ENCODE results near the gene PHF2. TPM values are rescaled to one million over a fixed set of nuclear protein-coding genes. Genes with fewer than 3 reads are reported as not detected.

PHF2 gene
- total RNA-seq, 2 donors from 2014 or later = 32.4 to 32.9 TPM

- no peaks in the 10 kb centered on the region for H3K27me3 ChIP-seq (replicated peaks; ENCODE audit: insufficient read depth)
- TF ChIP-seq POLR2AphosphoS5 (IDR thresholded peaks at IDR 0.05) (no peak), POLR2A (IDR thresholded peaks at IDR 0.05) (no peak), CTCF (IDR thresholded peaks at IDR 0.05) (no peak)
- no peaks in the 10 kb centered on the region for H3K9me3 ChIP-seq
- H3K4me3 ChIP-seq = no peak overlapping the region
- H3K36me3 ChIP-seq = no peaks in the 10 kb centered on the region
- intact Hi-C loops (cut with DNase I) = no loop called here
- WGBS = 64% methylated on average over 13 of the region's 14 CpGs
- peaks cover 4% of the 10 kb centered on the region for H3K4me1 ChIP-seq (replicated peaks)
- peak; percentile 48 for DNase-seq (ENCODE audit: low spot score)
- no peak overlapping the region for H3K27ac ChIP-seq
Observed at GRCh38 chr9:93620881-93621820, 44.8 kb downstream of the PHF2 start.

- H3K4me1 ChIP-seq (replicated peaks) = peaks cover 4% of the 10 kb centered on the region
- no peaks in the 10 kb centered on the region for H3K36me3 ChIP-seq
- WGBS = 91% methylated on average over 4 of the region's 4 CpGs
- intact Hi-C loops (cut with DNase I) = no loop called here
- H3K27me3 ChIP-seq (replicated peaks; ENCODE audit: insufficient read depth) = no peaks in the 10 kb centered on the region
- DNase-seq (ENCODE audit: low spot score) = no peak
- H3K27ac ChIP-seq = no peak overlapping the region
- no peak overlapping the region for H3K4me3 ChIP-seq
- no peaks in the 10 kb centered on the region for H3K9me3 ChIP-seq
- no peak for TF ChIP-seq POLR2AphosphoS5 (IDR thresholded peaks at IDR 0.05)
- no peak for TF ChIP-seq CTCF (IDR thresholded peaks at IDR 0.05)
- no peak for TF ChIP-seq POLR2A (IDR thresholded peaks at IDR 0.05)
Observed at GRCh38 chr9:93621922-93622321, 45.5 kb downstream of the PHF2 start.

- Histone ChIP-seq H3K4me1 (replicated peaks) (peaks cover 4% of the 10 kb centered on the region), H3K9me3 (no peaks in the 10 kb centered on the region), H3K4me3 (no peak overlapping the region), H3K27ac (no peak overlapping the region), H3K36me3 (no peaks in the 10 kb centered on the region), H3K27me3 (replicated peaks; ENCODE audit: insufficient read depth) (no peaks in the 10 kb centered on the region)
- intact Hi-C loops (cut with DNase I) = no loop called here
- WGBS = 94% methylated on average over 2 of the region's 2 CpGs
- no peak for DNase-seq (ENCODE audit: low spot score)
- no peak for TF ChIP-seq POLR2A (IDR thresholded peaks at IDR 0.05)
- TF ChIP-seq POLR2AphosphoS5 (IDR thresholded peaks at IDR 0.05) = no peak
Observed at GRCh38 chr9:93622691-93623090, 46.3 kb downstream of the PHF2 start.

- intact Hi-C loops (cut with DNase I) = no loop called here
- TF ChIP-seq POLR2A (IDR thresholded peaks at IDR 0.05) = no peak
- TF ChIP-seq POLR2AphosphoS5 (IDR thresholded peaks at IDR 0.05) = no peak
- TF ChIP-seq CTCF (IDR thresholded peaks at IDR 0.05) = no peak
- H3K4me3 ChIP-seq = no peak overlapping the region
- H3K27me3 ChIP-seq (replicated peaks; ENCODE audit: insufficient read depth) = no peaks in the 10 kb centered on the region
- H3K27ac ChIP-seq = no peak overlapping the region
- H3K9me3 ChIP-seq = no peaks in the 10 kb centered on the region
- H3K36me3 ChIP-seq = no peaks in the 10 kb centered on the region
- WGBS = 68% methylated on average over 3 of the region's 3 CpGs
- peaks cover 4% of the 10 kb centered on the region for H3K4me1 ChIP-seq (replicated peaks)
- DNase-seq (ENCODE audit: low spot score) = no peak
Observed at GRCh38 chr9:93623753-93624152, 47.4 kb downstream of the PHF2 start.

- intact Hi-C loops (cut with DNase I) = no loop called here
- Histone ChIP-seq H3K27ac (no peak overlapping the region), H3K4me1 (replicated peaks) (peaks cover 3% of the 10 kb centered on the region), H3K9me3 (no peaks in the 10 kb centered on the region), H3K27me3 (replicated peaks; ENCODE audit: insufficient read depth) (no peaks in the 10 kb centered on the region), H3K4me3 (no peak overlapping the region), H3K36me3 (no peaks in the 10 kb centered on the region)
- TF ChIP-seq POLR2A (IDR thresholded peaks at IDR 0.05) (no peak), CTCF (IDR thresholded peaks at IDR 0.05) (no peak), POLR2AphosphoS5 (IDR thresholded peaks at IDR 0.05) (no peak)
- DNase-seq (ENCODE audit: low spot score) = no peak
- WGBS = 97% methylated on average over 6 of the region's 6 CpGs
Observed at GRCh38 chr9:93624431-93624834, 48.0 kb downstream of the PHF2 start.
